Sciatic nerve (tissue), 2 donors: Measurements from ENCODE around the gene HOXC6. TPM values are rescaled to one million over a fixed set of nuclear protein-coding genes. Genes with fewer than 3 reads are reported as not detected.
A peak's percentile ranks its signal among the peaks of the same experiment; 100 is the strongest.

Experiments
- ATAC-seq: fragments of 200-7000 bp; cut with Tn5 transposase; one replicate; pipeline ENCODE4 v1.9.1; 2020; ENCODE audit warnings: mild to moderate bottlenecking, moderate library complexity
- DNase-seq: peaks from one replicate; pipeline ENCODE4 v3.0.0-alpha.2; 2020; ENCODE audit warnings: low spot score
- intact Hi-C: fragments of 100-400 bp; cut with DNase I; formaldehyde crosslinking; loops from one replicate; pipeline ENCODE4 v1.14.2; 2022
- total RNA-seq: library from RNA; stranded (reverse); fragmentation: NEBNext Ultra II Directional; extraction: Animal tissue kit (Norgen Biotek cat#: 25700); gene quantifications from one replicate; pipeline ENCODE4 v1.2.1, GENCODE V29; 2021
- donor health status: DM: no; HTN: no; CAD: no.
- donor health status: DM: no; HTN: no; CAD: no.

The HOXC6 gene
- total RNA-seq, 1 donor from 2014 or later = 35.3 TPM

DNA sequence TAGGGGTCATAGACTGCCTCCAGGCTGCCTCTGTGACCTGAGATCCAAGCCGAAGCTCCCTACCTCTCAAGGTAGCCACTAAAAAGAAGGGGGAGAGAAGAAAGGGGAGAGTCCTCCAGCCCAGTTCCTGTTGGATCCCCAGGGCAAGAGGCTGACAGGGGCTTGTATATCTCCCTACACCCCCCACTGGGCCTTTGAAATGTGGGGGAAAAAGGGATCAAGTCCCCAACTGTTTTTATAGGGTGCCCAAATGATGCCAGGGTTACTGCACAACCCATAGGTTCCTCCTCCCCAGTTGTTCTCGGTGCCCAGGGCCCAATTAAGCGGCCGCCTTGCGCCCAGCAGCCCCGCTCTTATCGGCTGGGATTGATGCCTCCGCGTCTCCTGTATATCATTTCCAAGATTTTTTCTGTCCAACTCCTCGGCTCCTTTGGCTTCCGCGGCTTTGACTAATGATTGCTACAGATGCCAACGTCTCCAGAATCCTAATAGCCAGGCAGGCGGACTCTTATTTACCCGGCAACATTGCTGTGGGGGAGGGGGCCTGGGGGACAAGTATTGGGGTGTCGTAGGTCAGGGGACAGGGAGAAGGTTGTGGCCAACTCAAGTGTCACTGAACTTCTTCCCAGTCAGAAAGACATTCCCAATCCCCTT lies 17.8 kb downstream of the HOXC6 start:
- intact Hi-C loops = no loop called here
- ATAC-seq = no peak
- DNase-seq = no peak

DNA sequence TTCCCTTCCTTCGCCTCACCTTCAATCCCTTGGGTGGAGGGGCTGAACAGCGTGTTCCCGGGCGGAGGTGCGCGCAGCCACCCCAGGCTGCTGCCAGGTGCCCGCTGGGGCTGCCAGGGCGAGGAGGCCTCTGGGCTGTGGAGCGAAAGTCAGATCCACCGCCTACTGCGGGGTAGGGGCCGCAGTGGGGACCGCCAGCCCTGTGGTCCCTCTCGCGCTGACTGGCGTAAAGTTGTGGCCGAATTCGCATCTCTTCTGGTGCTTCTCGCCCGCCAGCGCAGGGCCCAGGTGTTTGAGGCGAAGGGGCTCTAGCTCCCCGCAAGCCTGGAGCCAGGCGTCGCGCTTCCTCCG lies 18.5 kb downstream of the HOXC6 start:
- intact Hi-C loops = no loop called here
- peak; percentile 7 for ATAC-seq
- no peak for DNase-seq

DNA sequence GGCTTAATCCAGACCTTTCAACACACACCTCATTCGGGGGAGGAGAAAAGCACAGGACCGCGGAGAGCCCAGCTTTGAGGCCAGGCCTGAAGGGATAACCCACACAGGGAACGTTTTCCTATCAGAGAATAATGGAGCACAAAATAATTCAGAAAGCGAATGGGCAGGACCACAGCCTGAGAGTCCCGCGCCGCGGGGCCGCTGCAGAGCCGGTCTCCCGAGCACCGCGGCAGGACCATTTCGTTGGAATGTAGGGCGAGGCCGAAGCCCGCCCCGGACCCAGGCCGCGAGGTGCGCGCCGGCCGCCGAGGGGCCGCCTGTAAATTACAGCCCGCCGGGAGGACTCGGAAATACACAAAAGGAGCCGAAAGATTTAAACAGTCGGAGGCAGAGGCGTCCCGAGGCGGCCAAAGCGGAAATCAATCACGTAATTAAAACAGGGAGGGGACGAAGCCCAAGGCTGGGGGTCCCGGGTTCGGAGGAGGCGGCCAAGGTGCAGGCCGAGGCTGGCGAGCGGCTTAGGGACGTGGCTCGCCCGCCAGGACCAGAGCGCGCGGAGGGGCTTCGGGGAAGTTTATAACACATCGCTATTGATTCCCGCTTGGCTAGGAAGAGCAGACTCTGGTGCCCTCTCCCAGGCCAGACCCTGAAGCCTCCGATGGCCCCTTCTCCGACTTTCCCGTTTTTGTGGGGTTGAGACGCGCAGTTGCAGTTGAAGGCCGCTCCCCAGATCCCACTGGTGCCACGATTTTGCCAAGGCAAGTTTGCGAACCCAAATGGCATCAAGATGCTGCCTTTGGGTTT lies 19.1 kb downstream of the HOXC6 start:
- DNase-seq (no peak), ATAC-seq (no peak)
- intact Hi-C loops = no loop called here

DNA sequence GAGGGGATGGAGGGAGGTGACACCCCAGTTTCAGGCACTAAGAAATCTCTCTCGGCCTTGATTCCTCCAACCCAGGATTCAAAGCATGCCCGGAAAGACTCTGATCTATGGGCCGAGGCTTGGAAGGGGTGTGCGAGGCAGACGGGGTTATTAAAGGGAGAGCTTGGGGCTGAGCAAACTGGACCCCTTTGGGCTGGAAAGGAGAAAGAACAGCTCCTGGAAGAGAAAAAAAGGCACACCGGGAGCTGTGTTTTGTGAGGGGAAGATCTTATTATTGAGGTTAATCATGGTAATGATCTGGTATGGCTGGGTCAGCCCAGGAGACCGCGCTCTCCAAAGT lies 19.7 kb downstream of the HOXC6 start:
- intact Hi-C loops = no loop called here
- DNase-seq (no peak), ATAC-seq (no peak)

DNA sequence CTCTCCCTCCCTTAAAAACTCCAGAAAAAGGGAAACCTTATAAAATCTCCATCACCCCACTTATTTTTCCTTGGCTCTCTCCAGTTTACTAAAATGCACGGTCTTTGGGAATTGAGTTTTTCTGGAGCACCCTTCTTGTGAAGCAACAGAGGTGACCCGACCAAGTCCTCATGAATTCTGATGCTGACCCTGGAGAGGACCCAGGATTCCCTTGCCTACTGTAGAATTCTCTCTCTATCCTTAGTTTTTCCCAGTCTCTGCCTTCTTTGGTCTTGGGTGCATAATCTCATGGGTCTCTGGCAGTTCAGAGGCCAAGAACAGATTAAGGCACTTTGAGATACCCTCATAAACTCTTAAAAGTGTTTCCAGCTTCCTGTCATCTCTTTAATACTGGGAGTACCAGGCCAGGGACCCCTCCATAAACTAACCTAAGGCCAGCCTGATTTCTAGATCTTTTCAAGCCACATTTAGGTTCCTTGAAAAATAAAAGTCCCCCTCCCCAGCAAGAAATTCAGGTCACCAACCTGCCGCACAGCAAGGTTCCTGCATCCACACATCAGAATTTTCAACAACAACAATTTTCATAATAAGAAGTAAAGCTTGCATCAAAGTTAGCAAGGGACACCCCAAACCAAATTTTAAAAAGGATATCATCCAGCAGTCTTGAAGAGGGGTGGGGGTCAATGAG lies 20.3 kb downstream of the HOXC6 start:
- ATAC-seq = no peak
- intact Hi-C loops = no loop called here
- no peak for DNase-seq

DNA sequence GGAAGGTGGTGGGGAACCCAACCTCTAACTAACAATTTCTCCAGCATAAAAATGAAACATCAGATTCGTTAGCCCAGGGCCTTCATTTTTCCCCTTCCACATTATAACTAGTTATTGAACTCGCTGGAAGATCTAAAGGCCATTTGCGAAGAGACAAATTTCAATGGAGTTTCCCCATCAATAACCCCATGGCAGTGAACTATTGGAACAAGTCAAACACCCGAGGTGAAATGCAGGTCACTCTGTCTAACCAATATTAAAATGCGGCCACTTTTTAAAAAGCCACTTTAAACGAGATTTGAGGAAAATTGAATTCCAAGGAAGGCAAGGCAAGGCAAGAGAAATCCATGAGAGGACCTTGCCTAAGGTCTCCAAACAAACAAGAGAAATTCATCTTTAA lies 20.9 kb downstream of the HOXC6 start:
- ATAC-seq = no peak
- DNase-seq = no peak
- intact Hi-C loops = no loop called here

DNA sequence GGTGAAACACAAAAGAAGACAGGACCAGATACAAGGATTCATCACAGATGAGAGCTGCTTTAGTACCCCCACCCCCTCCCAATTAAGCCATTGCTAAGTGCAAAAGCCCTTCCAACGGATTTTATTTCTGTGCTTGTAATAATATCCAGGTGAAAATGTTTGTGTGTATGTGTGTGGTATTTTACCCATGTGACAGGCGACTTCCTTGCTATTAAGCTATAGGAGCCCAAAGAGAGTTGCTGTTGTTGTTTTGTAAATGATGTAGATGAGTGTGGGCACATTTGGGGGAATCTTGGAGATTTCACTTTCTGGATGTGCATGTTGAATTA lies 22.2 kb downstream of the HOXC6 start:
- DNase-seq (no peak), ATAC-seq (no peak)
- intact Hi-C loops = no loop called here

DNA sequence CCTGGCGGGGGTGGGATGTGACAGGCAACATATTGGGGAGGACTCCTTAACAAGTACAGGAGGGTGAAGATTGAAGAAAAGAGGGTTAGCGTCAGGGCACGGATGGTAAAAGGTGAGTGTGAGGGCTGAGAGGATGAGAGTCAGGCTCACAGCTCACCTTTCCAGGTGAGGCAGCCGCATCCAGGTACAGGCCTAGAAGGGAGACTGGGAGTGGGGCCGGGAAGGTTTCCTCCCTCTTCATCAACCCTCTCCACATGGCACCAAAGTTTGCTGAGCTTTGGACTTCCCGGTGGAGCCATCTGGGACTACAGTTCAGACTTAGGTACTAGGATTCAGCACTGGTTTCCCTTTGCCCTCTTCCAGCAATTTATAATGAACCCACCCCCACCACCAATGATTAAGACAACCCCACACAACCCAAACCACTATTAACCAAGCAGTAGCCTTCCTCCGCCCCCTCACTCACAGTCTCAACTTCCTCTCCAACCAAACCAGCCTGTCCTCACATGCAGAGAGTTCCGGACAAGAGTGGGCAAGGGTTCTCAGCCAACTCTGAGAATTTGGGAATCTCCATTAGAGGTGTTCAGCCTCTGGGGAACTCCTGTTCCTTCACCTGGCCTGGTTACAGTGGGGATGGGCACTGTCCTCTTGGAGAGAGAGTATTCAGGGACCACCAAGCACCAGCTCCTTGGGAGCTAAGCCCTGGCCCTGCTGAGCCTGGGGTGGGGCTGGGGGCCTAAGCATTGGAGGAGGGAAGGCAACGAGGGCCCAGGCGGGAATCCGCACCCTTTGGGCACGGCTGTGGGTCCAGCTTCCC lies 23.0 kb downstream of the HOXC6 start:
- DNase-seq (no peak), ATAC-seq (no peak)
- intact Hi-C loops = no loop called here

DNA sequence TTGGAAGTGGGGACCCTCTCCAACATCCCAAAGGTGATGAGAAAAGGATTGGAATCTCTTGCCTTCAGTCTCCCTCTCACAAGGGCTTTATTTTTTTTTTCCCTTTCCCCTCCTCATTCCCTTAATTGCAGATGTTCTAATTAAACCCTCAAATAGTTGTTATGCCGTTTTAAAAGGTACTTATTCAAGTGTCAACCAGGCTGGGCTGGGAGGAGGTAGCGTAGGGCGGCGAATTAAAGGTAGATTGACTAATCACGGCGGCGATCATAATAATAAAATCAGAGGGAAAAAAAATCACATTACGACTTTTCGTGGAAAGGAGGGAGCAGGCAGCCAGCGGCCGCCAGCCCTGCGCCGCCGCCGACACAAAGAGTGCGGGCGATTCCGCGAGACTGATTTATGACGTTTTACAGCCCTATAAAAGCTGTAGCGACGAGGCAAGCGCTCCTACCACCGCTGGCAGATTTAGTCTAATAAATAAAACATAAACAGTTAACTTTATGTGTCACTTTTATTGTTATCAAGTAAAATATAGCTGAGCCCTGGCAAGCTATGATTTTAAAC lies 23.7 kb downstream of the HOXC6 start:
- no peak for DNase-seq
- intact Hi-C loops = no loop called here
- ATAC-seq = no peak

DNA sequence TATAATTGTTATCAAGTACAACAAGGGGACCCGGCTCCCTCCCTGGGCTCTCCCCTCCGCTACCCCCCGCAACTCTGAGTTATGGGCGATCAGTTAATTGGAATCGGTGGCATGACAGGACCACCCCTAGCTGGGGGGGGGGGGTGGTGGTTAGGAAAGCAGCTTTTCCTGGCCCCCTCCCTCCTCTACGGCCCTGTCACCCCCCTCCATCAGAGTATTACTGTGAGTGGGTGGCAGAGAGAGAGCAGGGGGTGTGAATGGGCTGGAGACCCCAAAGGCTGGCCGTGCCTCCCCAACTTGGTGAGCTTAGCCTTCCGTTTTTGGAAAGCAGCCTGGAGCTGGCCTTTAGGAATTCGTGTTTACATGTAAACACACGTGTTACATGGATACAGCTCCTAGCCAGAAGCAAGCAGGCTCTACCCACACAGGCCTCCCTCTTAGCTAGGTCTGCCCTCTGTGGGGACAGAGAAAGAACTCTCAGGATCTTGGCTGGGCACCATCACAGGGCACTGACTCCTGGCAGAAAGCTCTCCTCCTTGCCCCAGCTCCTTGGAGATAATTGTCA lies 24.3 kb downstream of the HOXC6 start:
- intact Hi-C loops = no loop called here
- DNase-seq = no peak
- ATAC-seq = peak; percentile 65

DNA sequence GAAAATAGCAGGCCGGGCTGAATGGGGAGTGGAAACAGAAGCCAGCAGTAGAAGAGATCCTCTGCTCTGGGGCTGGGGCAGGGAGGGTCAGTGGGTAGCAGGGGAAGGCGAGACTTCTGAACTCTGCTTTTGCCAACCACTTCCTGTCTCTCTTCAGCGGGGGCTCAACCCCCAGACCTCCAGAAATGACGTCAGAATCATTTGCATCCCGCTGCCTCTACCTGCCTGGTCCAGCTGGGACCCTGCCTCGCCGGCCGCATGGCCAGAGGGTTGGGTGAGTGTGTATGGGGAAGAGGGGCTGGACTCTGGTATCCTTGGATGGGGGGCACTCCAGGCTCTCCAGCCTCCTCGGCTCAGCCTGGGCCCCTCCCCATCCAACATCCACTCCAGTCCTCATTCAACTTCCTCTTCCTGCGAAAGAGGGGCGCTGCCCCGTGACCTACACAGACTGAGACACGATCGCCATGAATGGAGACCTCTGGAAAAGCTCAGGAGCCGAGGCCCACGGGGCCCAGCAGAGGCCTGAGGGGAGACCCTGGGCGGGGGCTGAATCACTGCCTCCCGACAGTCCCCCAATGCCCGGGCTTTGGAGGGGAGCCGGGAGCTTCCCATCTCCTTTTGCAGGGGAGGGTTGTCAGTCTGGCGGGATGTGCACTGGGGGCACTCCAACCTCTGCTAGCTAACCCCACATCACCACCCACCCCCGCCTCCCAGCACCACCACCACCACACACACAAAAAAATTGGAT lies 24.9 kb downstream of the HOXC6 start:
- intact Hi-C loops = no loop called here
- DNase-seq (no peak), ATAC-seq (peak; percentile 49)

DNA sequence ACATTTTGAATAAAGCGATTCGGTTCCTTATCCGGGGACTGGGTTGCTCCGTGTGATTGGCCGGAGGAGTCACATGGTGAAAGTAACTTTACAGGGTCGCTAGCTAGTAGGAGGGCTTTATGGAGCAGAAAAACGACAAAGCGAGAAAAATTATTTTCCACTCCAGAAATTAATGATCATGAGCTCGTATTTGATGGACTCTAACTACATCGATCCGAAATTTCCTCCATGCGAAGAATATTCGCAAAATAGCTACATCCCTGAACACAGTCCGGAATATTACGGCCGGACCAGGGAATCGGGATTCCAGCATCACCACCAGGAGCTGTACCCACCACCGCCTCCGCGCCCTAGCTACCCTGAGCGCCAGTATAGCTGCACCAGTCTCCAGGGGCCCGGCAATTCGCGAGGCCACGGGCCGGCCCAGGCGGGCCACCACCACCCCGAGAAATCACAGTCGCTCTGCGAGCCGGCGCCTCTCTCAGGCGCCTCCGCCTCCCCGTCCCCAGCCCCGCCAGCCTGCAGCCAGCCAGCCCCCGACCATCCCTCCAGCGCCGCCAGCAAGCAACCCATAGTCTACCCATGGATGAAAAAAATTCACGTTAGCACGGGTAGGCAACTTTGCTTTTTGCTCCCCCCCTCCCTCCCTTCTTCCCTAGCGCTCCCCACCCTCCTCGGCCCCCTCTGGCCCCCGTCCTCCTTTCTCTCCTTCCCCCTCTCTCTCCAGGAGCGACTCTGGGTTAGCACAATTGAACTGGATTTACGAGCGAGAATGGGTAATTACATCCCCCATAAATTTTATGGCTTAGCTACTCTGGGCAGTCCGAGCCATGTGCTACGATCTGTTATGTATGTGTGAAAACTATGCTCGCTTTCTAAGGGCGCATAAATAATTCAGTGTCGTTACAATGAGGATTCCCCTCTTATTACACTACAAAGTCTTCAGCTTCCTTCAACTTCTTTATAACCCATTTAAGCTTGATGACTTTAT lies 25.8 kb downstream of the HOXC6 start, which contains the start of gene HOXC4:
Gene HOXC4 (plus strand): TSS at position 85 of the 991 bp plus-strand sequence. CDS start 88 bp downstream, at position 173.
- DNase-seq = no peak
- intact Hi-C loops = no loop called here
- peak; percentile 83 for ATAC-seq

DNA sequence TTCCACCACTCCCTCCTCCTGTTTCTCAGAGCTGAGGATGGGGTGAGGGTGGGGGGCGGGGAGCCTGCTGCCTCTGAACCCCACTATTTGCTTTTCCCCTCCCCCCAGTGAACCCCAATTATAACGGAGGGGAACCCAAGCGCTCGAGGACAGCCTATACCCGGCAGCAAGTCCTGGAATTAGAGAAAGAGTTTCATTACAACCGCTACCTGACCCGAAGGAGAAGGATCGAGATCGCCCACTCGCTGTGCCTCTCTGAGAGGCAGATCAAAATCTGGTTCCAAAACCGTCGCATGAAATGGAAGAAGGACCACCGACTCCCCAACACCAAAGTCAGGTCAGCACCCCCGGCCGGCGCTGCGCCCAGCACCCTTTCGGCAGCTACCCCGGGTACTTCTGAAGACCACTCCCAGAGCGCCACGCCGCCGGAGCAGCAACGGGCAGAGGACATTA lies 26.5 kb downstream of the HOXC6 start:
- ATAC-seq (no peak), DNase-seq (no peak)
- intact Hi-C loops = no loop called here

DNA sequence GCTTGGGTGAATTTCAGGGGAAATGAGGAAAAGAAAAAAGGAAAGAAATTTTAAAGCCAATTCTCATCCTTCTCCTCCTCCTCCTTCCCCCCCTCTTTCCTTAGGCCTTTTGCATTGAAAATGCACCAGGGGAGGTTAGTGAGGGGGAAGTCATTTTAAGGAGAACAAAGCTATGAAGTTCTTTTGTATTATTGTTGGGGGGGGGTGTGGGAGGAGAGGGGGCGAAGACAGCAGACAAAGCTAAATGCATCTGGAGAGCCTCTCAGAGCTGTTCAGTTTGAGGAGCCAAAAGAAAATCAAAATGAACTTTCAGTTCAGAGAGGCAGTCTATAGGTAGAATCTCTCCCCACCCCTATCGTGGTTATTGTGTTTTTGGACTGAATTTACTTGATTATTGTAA lies 27.3 kb downstream of the HOXC6 start:
- intact Hi-C loops = no loop called here
- ATAC-seq (no peak), DNase-seq (no peak)

DNA sequence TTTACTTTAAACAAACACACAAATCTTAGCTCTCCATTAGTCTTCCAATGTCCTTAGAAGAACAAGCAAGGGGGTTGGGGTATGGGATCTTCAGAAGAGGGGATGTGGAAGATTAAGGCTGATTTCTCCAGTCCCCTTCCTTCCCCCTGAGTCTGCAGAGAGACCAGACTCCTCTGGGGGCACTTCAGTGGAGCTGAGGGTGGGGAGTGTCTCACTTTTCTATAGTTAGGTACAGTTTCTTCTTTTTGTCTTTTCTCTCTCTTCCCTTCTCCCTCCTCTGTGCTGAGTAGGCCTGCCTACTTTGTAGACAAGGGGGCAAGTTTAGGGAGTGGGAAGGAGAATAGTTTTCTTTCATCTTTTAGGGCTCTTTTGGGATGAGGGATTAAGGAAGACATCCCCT lies 27.9 kb downstream of the HOXC6 start:
- ATAC-seq (no peak), DNase-seq (no peak)
- intact Hi-C loops = no loop called here

DNA sequence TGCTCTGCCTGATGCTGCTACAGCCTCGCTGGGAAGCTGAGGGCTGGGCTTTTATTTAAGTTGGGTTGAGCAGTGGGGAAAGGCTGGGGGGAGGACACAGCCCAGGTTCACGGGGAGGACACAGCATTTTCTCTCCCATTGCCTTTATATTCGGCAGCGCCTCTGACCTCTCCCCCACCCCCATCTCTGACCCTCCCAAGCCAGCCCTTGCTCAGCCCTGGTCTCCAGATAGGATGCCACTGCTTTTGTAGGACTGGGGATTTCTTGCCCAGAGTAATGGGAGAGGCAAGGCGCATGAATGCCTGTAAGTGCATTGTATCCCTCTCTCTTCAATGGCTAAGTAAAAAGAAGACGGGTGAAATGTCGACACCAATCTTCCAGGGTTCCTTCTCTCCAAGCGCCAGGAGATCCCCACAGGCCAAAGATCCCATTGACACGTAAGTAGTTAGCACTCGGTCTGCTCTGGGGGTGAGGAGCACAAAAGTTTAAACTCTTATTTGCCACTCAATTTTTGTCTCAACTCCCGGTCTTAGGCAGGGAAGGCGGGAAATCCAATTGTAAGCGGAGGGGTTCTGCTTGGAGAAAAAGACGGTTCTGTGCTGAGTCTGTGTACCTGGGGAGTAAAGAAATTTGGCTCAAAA lies 30.0 kb downstream of the HOXC6 start:
- DNase-seq (no peak), ATAC-seq (no peak)
- intact Hi-C loops = no loop called here

DNA sequence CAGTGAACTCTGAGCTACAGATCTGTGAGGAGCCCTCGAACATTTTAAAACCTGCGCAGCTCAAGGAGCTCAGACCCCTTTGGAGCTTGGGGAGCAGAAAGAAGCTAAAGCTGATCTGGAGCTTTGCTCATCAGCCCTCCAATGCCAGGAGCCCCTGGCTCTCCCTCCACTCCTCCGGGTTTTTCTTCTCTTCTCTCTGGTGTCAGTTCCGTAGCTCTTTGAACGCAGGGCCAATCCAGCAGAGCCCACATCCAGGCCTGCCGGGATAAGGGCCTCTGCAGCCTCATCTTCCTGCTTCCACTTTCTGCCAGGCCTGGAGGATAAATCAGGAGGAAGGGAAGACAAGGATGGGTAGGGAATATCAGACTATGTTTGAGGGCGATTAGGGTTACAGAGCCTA lies 31.4 kb downstream of the HOXC6 start:
- DNase-seq (no peak), ATAC-seq (peak; percentile 31)
- intact Hi-C loops = no loop called here
